CD4-positive, alpha-beta T cell treated with Interleukin-4 for 1 hour (primary cell): ENCODE measurements around the gene ASPG.
"Not testable (repeated sequence)": the region's sequence is repeated elsewhere in the genome, so short reads cannot be mapped to it uniquely, and the experiment has no call there.

ENCODE experiments used
- DNase-seq, 2 donors: peaks; one replicate each; pipeline ENCODE4 v3.0.0-alpha.2; 2020 to 2022

Gene ASPG

GRCh38 chr14:104149617-104150135 lies 64.2 kb downstream of the ASPG start:
- DNase-seq: no peak

- no peak for DNase-seq
These were observed 64.9 kb downstream of the ASPG start for GRCh38 chr14:104150136-104151025.

GRCh38 chr14:104151026-104151381 lies 65.5 kb downstream of the ASPG start:
- DNase-seq: no peak

GRCh38 chr14:104151566-104152245 lies 66.2 kb downstream of the ASPG start:
- no peak for DNase-seq

- DNase-seq: no peak
These were observed 66.7 kb downstream of the ASPG start for GRCh38 chr14:104152246-104152575.

GRCh38 chr14:104152686-104153393 lies 67.3 kb downstream of the ASPG start:
- DNase-seq: no peak

GRCh38 chr14:104153394-104153755 lies 67.9 kb downstream of the ASPG start:
- DNase-seq: not testable (repeated sequence)

GRCh38 chr14:104154246-104154645 lies 68.7 kb downstream of the ASPG start:
- DNase-seq: no peak

GRCh38 chr14:104155513-104155912 lies 70.0 kb downstream of the ASPG start:
- DNase-seq: no peak

GRCh38 chr14:104156142-104156541 lies 70.6 kb downstream of the ASPG start:
- DNase-seq: no peak

- DNase-seq: no peak
These were observed 71.8 kb downstream of the ASPG start for GRCh38 chr14:104157016-104157928.

- no peak for DNase-seq
These were observed 73.6 kb downstream of the ASPG start for GRCh38 chr14:104158827-104159798.

GRCh38 chr14:104159990-104160389 lies 74.5 kb downstream of the ASPG start:
- no peak for DNase-seq

GRCh38 chr14:104161602-104162367 lies 76.3 kb downstream of the ASPG start:
- no peak for DNase-seq

- no peak for DNase-seq
These were observed 77.0 kb downstream of the ASPG start for GRCh38 chr14:104162495-104162894.

GRCh38 chr14:104163541-104163940 lies 78.0 kb downstream of the ASPG start:
- no peak for DNase-seq

- no peak for DNase-seq
These were observed 78.5 kb downstream of the ASPG start for GRCh38 chr14:104164041-104164440.

GRCh38 chr14:104164512-104164911 lies 79.0 kb downstream of the ASPG start:
- DNase-seq: no peak
